GM12878 (cell line): Measurements from ENCODE around the gene ASIC1. TPM values are rescaled to one million over a fixed set of nuclear protein-coding genes. Genes with fewer than 3 reads are reported as not detected.

ENCODE experiments used
- ATAC-seq: fragments of 200-7000 bp; cut with Tn5 transposase; 3 replicates; pipeline ENCODE4 v1.9.1; 2020; ENCODE audit warnings: mild to moderate bottlenecking, moderate library complexity
- BruUV-seq: library from RNA; stranded (reverse); fragments of 400-500 nt; replicated peaks from 2 replicates; lab custom pipeline; 2021; lab: Mats Ljungman, UMichigan
- CTCF ChIA-PET: fragments of 300-600 bp; sonication (Branson Sonifier 250); formaldehyde crosslinking; extraction: SDS; loops from one replicate; lab custom pipeline; 2021; ENCODE audit warnings: inconsistent platforms; lab: Yijun Ruan, JAX
- POLR2A ChIA-PET: fragments of 350-600 bp; formaldehyde crosslinking; extraction: SDS; loops from one replicate; lab custom pipeline; 2021; ENCODE audit warnings: inconsistent platforms; lab: Charles Lee
- RAD21 ChIA-PET: fragments of 300-600 bp; sonication (Branson Sonifier 250); formaldehyde crosslinking; loops from one replicate; lab custom pipeline; 2023; ENCODE audit warnings: antibody characterized with exemption; ENCODE audit not compliant: unreplicated experiment; lab: Charles Lee
- SMC1A ChIA-PET: fragments of 300-600 bp; sonication (Branson Sonifier 250); formaldehyde crosslinking; loops from one replicate; lab custom pipeline; 2023; ENCODE audit not compliant: unreplicated experiment, uncharacterized antibody; lab: Charles Lee
- DNase-seq: peaks from one replicate; pipeline ENCODE4 v3.0.0-alpha.2; 2011; ENCODE audit warnings: low read depth, low spot score
- FAIRE-seq: peaks from 3 replicates; lab custom pipeline; 2011; peaks lifted over from hg19 to GRCh38; lab: Jason Lieb, UNC
- H2AFZ ChIP-seq: 2 replicates; pipeline ENCODE4 v1.6.0; 2011; ENCODE audit warnings: low read depth, low read length, control low read depth; ENCODE audit not compliant: control insufficient read depth
- H3K27ac ChIP-seq: 2 replicates; pipeline ENCODE4 v1.5.1; 2011; ENCODE audit warnings: control low read depth; ENCODE audit not compliant: control insufficient read depth, insufficient read depth
- H3K27me3 ChIP-seq, 2 experiments: replicated peaks in 1 of 2; 2 replicates each; pipeline versions ENCODE4 v1.6.0 to v1.6.1; 2011; ENCODE audit warnings: low read length in 1 of 2; ENCODE audit not compliant: control insufficient read depth in 2 of 2, insufficient read depth in 2 of 2
- H3K36me3 ChIP-seq, 2 experiments: 2 replicates each; pipeline ENCODE4 v1.5.1; 2011; ENCODE audit warnings: low read length in 1 of 2; ENCODE audit not compliant: control insufficient read depth in 2 of 2, insufficient read depth in 2 of 2
- H3K4me1 ChIP-seq: 2 replicates; pipeline ENCODE4 v1.6.1; 2011; ENCODE audit warnings: mild to moderate bottlenecking, low read length, moderate library complexity, mixed read lengths; ENCODE audit not compliant: control insufficient read depth, insufficient read depth
- H3K4me2 ChIP-seq: 2 replicates; pipeline ENCODE4 v1.6.0; 2011; ENCODE audit warnings: control low read depth; ENCODE audit not compliant: control insufficient read depth, insufficient read depth
- H3K4me3 ChIP-seq: fragments of 200-600 bp; sonication (generic); 2 replicates; pipeline ENCODE4 v1.5.1; 2016
- H3K79me2 ChIP-seq: 2 replicates; pipeline ENCODE4 v1.6.0; 2011; ENCODE audit warnings: low read length; ENCODE audit not compliant: control insufficient read depth, insufficient read depth
- H3K9ac ChIP-seq: 2 replicates; pipeline ENCODE4 v1.8.0; 2011; ENCODE audit warnings: low read length, control low read depth, mixed read lengths; ENCODE audit not compliant: control insufficient read depth, insufficient read depth
- H3K9me3 ChIP-seq: replicated peaks from 3 replicates; pipeline ENCODE4 v1.5.1; 2011; ENCODE audit warnings: mild to moderate bottlenecking, low read length; ENCODE audit not compliant: control insufficient read depth, insufficient read depth
- H4K20me1 ChIP-seq: 2 replicates; pipeline ENCODE4 v1.6.0; 2011; ENCODE audit not compliant: control insufficient read depth, insufficient read depth
- FOXM1 ChIP-seq: IDR thresholded peaks from 2 replicates; pipeline ENCODE4 v1.6.1; 2012; ENCODE audit warnings: low read depth, mild to moderate bottlenecking, inconsistent platforms, low read length, moderate library complexity
- HSF1 ChIP-seq: fragments of 150-350 bp; IDR thresholded peaks from 2 replicates; pipeline ENCODE4 v1.6.1; 2014; ENCODE audit warnings: mild to moderate bottlenecking, low read depth, low read length
- LARP7 ChIP-seq: fragments of 450-650 bp; IDR thresholded peaks from 2 replicates; pipeline ENCODE4 v1.6.1; 2017; ENCODE audit warnings: mild to moderate bottlenecking
- NFYA ChIP-seq: IDR thresholded peaks from 2 replicates; pipeline ENCODE4 v1.6.1; 2011; ENCODE audit warnings: low read depth, mild to moderate bottlenecking, low read length, improper control_type of control experiment, borderline replicate concordance
- NR2F1 ChIP-seq: fragments of 450-650 bp; conservative IDR thresholded peaks from 2 replicates; pipeline ENCODE4 v1.6.1; 2017; ENCODE audit warnings: mild to moderate bottlenecking
- PAX8 ChIP-seq: fragments of 450-650 bp; IDR thresholded peaks from 2 replicates; pipeline ENCODE4 v1.6.1; 2017; ENCODE audit warnings: mild to moderate bottlenecking, moderate library complexity
- RELB ChIP-seq: fragments of 450-650 bp; IDR thresholded peaks from 2 replicates; pipeline ENCODE4 v1.6.1; 2017; ENCODE audit warnings: low read depth, mild to moderate bottlenecking, moderate library complexity
- SMAD5 ChIP-seq: IDR thresholded peaks from 2 replicates; pipeline ENCODE4 v1.6.1; 2016; ENCODE audit warnings: antibody characterized with exemption, low read depth
- STAT1 ChIP-seq: fragments of 450-650 bp; conservative IDR thresholded peaks from 2 replicates; pipeline ENCODE4 v1.6.1; 2014; ENCODE audit warnings: antibody characterized with exemption, mild to moderate bottlenecking
- WGBS: methylation state at CpG from one replicate; pipeline ENCODE4 v1.1.6; 2016; ENCODE audit warnings: low lambda C conversion rate; ENCODE audit not compliant: insufficient replicate concordance, insufficient coverage; ENCODE audit errors: missing lambda C conversion rate; 5-methylcytosine and 5-hydroxymethylcytosine counted together
- in situ Hi-C: fragments of 300-500 bp; cut with MboI; formaldehyde crosslinking; loops from 9 replicates; pipeline ENCODE4 v1.14.3; 2018; ENCODE audit warnings: mixed read lengths
- intact Hi-C: fragments of 100-400 bp; cut with micrococcal nuclease; formaldehyde crosslinking; loops from one replicate; pipeline ENCODE4 v1.14.2; 2022; ENCODE audit not compliant: unreplicated experiment
- polyA plus RNA-seq, 11 experiments: library from polyadenylated mRNA; depleted of rRNA in 4 of 11; unstranded in 6 of 11; stranded (reverse) in 5 of 11; fragments of >200 nt; fragmentation: Nextera tagmentation in 4 of 11; fragmentation: Illumina TruSeq in 1 of 11; extraction: Ambion mirVana in 4 of 11; extraction: Trizol in 1 of 11; gene quantifications; 1 replicate in 1 of 11; 2 replicates in 10 of 11; pipeline versions ENCODE4 v1.2.1 to v1.2.3, GENCODE V29; 2011 to 2016; ENCODE audit warnings: inconsistent platforms in 2 of 11, missing spikeins in 2 of 11, low read depth in 1 of 11
- total RNA-seq, 4 experiments: library from RNA; depleted of rRNA in 3 of 4; stranded (reverse); fragments of >200 nt in 3 of 4; fragmentation: Illumina TruSeq in 1 of 4; extraction: Trizol in 1 of 4; gene quantifications; 2 replicates each; pipeline versions ENCODE4 v1.2.1 to v1.2.3, GENCODE V29; 2013 to 2021

Gene ASIC1
- total and polyA plus RNA-seq, 10 of the 15 experiments (the other 5 are each of a cell fraction or from before 2014, with no cell fraction given) = 0.02 to 0.28 (median 0.21) TPM; not detected in 4

DNA sequence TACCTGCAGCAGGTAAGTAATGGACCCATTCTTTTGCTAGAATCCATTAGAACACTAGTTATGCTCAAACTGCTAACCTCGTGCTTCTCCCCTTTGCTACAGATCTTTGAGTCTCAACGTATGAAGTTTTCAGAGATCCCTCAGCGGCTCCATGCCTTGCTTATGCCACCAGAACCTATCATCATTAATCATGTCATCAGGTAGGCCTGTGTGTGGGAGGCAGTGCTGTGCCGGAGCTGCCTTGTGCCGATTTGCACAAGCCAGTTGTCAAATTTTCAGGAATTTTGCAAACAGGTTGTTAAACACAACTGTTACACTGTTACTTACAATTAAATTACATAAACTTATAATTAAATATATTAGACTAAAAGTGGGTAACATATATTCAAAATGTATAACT is 33.0 kb downstream of the ASIC1 start:
- intact Hi-C loops (no loop called here), in situ Hi-C loops (loop anchor here (5.0 kb wide), 1 partner anchor 82 kb away; no protein-coding TSS in a partner anchor)
- no peak overlapping the region for H3K27ac ChIP-seq
- no peak for FAIRE-seq
- H3K27me3 ChIP-seq = no peaks in the 10 kb centered on the region
- no peaks in the 10 kb centered on the region for H3K9me3 ChIP-seq
- 98% methylated on average over 5 of the region's 5 CpGs for WGBS
- ChIA-PET RAD21 (interaction anchor here (1.2 to 5.6 kb wide), 3 partner anchors 20 to 85 kb away, joined by 5 to 47 read pairs (median 8); partner anchors contain the start of gene COX14), SMC1A (interaction anchor here (0.6 to 3.9 kb wide), 9 partner anchors 14 to 85 kb away, joined by 3 to 27 read pairs (median 5); partner anchors contain the start of gene COX14), CTCF (interaction anchor here (0.8 to 9.0 kb wide), 16 partner anchors 10 to 227 kb away, joined by 3 to 250 read pairs (median 6); partner anchors contain the start of genes CERS5 and COX14), POLR2A (no interaction called here)
- H2AFZ ChIP-seq = no peak overlapping the region
- no TSS peak for BruUV-seq
- ATAC-seq = no peak
- H3K4me1 ChIP-seq = no peaks in the 10 kb centered on the region
- H3K36me3 ChIP-seq = peaks cover 5 to 28% of the 10 kb centered on the region in 2 experiments
- H3K79me2 ChIP-seq = peaks cover 5% of the 10 kb centered on the region; the same call in 1 of the 2 replicates
- no peak overlapping the region for H3K4me2 ChIP-seq
- H3K9ac ChIP-seq = no peak overlapping the region
- no peak overlapping the region for H3K4me3 ChIP-seq
- DNase-seq = no peak
- H4K20me1 ChIP-seq = 0 out of 2 replicates have a peak, but pooled peaks cover 4% of the 10 kb centered on the region
- TF ChIP-seq HSF1 (no peak), FOXM1 (no peak), LARP7 (no peak), RELB (no peak), SMAD5 (no peak), PAX8 (no peak), NFYA (no peak), NR2F1 (no peak), STAT1 (no peak)
- TF ChIP-seq, all 136 proteins: peak for 0
